Measurements from ENCODE around the gene PDGFC.

The PDGFC gene

GRCh38 chr4:156975686-156976085, 4.1 kb upstream of the PDGFC start:
- DNase-seq = no peak

GRCh38 chr4:156974264-156974663, 2.7 kb upstream of the PDGFC start:
- DNase-seq = no peak

GRCh38 chr4:156972379-156973015, 898 bp upstream of the PDGFC start:
- peak in 2 of 58 donors; percentile 35 for DNase-seq

DNA sequence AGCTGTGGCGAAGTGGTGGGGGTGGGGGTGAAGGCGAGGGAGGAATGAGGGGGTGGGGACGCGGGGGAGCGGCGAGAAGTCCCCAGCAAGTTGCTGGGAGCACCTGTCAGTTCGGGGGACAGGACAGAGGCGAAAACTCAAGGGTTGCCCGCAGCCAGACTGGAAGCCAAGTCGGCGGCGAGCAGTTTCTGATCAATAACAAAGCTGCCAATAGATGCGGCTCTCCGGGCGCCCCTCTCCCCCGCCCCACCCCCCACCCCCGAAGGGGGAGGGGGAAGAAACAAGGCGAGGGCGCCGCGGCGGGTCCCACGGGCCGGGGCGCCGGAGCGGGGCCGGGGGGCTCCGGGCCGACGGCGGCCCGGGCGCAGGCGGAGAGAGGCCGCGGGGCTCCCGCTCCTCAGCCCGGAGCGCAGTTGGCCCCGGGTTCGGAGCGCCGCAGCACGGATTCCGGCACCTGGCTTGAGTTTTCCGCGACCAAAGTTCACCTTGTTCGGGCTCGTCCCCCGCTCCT, 379 bp downstream of the PDGFC start:
- peak in 30 of 58 donors; percentile 16 to 86 (median 48) for DNase-seq

DNA sequence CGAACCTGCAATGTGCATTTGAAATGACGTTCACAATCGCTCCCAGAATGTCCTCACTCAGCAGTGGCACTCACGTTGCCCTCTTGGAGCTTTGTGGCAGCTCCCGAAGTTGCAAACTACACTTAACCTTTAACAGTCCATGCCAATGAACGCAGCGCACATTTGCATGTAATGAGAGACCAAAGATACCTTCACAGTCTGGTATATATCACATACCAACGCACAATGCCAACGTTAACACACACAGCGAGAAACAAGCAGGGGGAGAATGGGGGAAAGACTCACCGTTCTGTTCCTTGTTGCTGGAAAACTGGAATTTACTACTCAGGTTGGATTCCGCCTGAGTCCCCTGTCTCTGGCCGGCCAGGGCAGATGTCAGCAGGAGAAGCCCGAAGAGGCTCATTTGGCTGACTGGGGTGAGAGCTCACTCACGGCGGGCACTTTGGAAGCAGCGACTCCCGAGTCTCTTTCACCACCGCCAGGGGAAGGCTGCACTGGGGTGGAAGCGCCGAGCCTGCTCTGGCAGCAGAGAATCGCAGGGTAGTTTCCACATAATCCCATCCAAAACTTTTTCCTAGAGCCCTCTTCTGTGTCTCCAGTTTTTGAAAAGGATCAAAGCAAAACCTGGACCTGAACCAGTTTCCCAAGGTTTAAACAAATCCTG, 966 bp downstream of the PDGFC start:
- DNase-seq = peak in 53 of 58 donors; percentile 13 to 86 (median 44)

- DNase-seq = no peak
These were observed 1.7 kb downstream of the PDGFC start for GRCh38 chr4:156969911-156970310.

DNA sequence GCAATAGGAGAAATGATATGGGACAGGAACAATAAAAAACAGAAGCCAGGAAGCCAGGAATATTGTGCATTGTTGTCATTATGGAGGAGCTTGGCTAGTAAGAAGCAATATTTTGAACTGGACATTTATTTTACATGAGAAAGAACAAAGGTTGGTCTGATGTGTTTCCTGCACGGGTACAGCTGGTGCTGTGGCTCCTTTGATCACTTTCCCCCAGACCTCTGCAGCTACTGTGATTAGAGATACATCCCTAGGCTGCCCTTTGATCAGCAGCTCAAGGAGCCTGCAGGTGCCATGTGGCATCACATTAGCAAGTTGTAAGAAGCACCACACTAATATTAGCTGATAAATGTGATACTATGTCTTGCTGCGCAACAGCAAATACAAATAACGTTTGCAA, 2.5 kb downstream of the PDGFC start:
- peak in 1 of 58 donors; percentile 2 for DNase-seq

DNA sequence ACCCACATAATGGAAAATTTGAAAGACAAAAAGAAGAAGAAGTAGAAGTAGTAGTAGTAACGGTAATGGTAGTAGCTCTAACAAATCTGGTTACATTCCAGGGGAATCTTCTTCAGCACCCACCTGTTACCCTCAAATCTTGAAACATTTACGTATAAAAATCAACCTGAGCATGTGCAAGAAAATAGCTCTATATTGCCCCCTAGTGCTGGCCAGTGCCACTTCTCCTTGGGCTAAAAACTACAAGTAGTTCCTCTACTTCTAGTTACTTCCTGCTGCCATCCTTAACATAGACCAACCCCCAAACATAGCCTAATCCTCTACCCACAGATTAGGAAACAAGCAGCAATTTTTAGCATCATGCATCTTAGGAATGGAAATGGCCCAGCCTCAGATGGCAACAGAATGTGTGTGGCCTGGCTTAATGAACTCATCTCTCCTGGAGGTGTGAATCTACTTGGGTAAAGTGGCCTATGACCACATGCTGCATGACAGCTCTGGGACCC, 3.1 kb downstream of the PDGFC start:
- peak in 46 of 58 donors; percentile 0 to 69 (median 29) for DNase-seq

- DNase-seq = no peak
These were observed 4.8 kb downstream of the PDGFC start for GRCh38 chr4:156966836-156967235.

- no peak for DNase-seq
These were observed 8.2 kb downstream of the PDGFC start for GRCh38 chr4:156963419-156963818.

- DNase-seq = no peak
These were observed 9.0 kb downstream of the PDGFC start for GRCh38 chr4:156962528-156962974.

DNA sequence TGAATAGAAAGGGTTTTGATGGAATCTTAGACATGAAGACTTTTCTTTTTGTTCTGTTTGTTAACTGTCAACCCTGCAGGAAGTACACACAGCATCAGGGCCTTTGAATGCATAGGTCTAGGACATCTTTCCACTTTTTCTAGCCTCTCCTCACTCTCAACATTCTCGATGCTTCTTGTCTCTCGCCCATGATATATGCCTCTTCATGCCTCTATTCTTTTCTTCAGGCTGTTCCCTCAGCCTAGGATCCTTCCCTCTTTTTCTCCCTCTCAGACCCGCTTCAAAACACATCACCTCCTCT, 9.6 kb downstream of the PDGFC start:
- DNase-seq = no peak

DNA sequence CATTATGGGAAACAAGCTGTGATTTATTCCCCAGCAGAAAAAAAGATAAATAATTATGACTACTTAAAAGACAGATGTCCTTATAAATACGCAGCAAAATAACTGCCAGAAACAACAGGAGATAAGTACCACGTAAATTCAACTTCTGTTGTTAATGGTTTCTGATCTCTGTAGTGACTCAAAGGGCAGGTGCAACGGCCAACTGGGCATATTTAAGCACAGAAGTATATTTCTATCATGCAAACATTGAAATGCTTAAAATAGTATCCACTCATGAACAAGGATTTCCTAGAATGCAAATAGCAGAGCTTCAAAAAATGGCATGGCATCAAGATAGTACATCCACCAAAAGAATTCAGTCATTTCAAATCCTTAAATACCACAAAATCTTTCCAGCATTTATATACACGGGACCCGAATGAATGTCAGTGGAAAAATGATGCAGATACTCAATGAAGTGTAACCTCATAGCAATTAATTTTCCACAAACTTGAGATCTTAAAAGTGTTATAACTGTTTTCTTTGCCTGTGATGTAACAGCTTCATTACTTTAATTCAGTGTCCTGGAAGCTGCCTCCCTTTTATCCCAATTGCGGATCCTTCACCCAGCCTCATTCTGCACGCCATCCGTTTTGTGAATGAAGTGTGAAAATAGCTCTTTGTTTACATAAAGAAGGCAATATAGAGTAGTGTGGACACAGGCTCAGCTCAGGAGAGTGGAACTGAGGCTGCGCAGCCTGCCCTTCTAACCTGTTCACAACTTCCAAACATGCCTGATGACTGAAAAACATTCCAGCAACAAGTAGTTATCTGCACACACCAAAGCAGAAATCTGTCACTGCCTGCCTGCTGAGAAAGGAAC, 10.2 kb downstream of the PDGFC start:
- DNase-seq = no peak

GRCh38 chr4:156959298-156959702, 12.3 kb downstream of the PDGFC start:
- DNase-seq = no peak

DNA sequence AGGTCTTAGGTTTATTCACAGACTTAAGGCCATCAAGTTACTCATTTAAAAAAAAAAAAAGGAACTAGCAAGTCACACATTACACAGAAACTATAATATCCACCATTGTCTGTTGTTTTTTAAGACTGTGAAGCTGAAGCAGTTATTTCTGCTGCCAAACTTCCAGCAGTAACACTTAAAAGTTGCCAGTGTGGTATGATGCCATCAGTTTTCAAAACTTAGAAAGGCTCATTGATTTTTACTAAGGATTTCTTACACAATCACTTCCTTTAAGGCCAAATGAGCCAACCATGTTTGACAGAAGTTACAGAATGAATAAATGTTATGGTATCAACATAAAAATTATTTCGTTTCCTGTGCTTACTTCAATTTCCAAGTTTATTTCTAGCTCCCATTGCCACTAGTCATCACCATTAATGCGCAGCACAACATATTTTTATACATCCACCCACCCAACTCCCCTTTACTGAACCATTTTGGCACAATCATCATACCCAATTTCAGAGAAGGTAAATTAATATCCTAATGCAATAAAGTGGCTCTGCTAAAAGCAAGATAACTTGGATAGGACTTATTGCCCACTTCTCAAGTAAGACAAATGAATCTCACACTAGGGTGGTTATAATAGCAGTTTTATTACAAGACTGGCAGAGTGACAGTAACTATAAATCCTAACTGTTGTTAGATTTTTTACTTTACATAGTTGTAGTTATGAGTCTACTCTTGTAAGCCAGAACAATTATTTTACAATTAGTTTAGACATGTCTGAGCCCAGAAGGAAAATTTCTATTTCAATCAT, 13.1 kb downstream of the PDGFC start:
- peak in 1 of 58 donors; percentile 4 for DNase-seq

GRCh38 chr4:156957556-156957955, 14.0 kb downstream of the PDGFC start:
- DNase-seq = no peak

GRCh38 chr4:156956826-156957368, 14.7 kb downstream of the PDGFC start:
- DNase-seq = no peak

- no peak for DNase-seq
These were observed 15.2 kb downstream of the PDGFC start for GRCh38 chr4:156956359-156956758.

DNA sequence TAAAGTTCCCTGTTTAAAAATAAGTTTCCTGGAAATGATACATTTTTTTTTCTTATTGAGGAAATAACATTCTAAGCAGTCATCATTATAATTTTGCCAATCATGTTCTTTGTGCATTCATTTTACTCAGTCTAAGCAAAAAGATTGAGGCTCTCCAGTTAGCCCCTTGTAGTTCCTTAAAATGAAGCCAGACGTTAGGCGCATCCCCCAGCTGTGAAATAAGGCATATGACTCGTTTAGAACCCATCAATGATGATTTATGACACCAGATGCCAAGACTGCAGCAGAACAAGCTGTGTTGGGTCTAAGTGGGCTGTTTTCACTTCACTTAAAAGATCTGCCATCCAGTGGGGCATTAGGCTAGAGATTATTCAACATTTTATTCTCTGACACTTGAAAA, 17.0 kb downstream of the PDGFC start:
- DNase-seq = no peak

DNA sequence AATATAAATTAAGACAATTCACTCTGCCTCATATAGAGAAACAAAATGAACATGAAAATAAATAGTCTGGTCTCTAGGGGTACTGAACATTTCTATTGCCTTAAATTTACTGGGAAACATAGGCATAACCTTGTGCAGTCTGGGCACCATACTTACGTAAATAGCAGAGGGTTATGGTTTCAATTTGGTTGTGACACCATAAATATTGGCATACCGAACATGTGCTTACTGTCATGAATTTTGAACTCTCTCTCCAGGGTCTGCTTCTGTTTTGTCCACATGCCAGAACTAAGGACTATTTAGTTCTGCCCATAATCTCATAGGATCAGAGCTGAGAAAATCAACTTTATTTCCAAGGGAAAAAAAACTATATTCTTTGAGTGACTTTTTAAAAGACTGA, 17.6 kb downstream of the PDGFC start:
- no peak for DNase-seq

DNA sequence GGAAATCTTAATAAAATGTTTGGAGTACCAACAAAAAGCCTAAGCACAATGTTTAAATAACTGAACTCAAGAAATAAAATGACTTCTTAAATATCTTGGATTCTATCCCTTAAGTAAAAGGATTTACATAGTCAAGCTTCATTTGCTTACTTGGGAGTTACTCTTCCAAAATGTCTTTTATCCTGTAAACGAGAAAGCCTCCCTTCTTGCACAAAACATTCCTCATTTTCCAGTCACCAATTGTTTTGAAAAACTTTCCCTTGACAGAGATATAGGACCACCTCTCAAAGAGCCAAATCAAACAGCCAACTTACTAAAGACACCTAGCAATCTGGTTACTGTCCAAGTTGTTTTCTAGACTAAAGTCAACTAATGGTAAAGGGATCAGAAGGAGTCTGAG, 18.6 kb downstream of the PDGFC start:
- DNase-seq = no peak
